SK-MEL-5 (cell line): Measurements from ENCODE around the gene CHGA. TPM values are rescaled to one million over a fixed set of nuclear protein-coding genes. Genes with fewer than 3 reads are reported as not detected.

Experiments
- DNase-seq: peaks from one replicate; pipeline ENCODE4 v3.0.0-alpha.2; 2016; ENCODE audit warnings: low read depth, low spot score
- in situ Hi-C: cut with HindIII; loops from 2 replicates; pipeline ENCODE4 v1.10.0; 2016; ENCODE audit warnings: low sequenced_read_pairs, high pct_unique_total_duplicates, low pct_unique_long_range_greater_than_20kb
- total RNA-seq: library from RNA; depleted of rRNA; stranded (reverse); fragments of >200 nt; shearing (Covaris generic); gene quantifications from 2 replicates; pipeline ENCODE4 v1.2.3, GENCODE V29; 2014

The CHGA gene
- total RNA-seq, 1 experiment from 2014 or later: 6.7 TPM

DNA sequence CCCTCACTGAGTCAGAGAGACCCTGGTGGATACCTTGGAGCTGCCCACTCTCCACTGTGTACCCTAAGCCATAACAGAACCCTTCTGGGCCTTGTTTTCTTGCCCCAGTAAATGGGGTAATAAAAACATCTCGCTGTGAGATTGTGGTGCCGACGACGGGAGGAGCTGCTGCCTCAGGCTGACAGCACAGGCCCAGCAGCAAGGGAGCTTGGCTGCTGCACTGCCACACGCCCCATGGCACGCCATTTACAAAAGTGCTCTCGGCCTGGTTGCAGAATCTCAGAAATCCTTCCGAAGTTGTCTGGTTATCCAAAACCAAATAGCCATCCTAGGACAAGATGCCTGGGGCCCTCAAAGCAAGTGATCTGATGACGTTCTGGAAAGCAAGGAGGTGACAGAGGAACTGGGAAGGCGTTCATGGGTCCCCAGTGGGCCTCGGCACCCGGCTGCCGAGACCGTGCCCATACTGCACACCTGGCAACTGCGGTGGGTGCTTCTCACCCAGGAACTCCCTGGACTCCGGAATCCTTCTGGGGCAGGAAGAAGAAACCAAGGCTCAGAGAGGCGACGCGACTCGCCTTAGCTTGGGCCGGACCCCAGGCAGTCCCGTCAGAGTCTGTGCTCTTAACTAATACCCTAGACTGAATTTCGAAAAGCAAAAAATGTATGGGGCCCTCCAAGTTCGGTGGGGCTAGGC is 26.7 kb downstream of the CHGA start:
- in situ Hi-C loops: loop anchor here (25.0 kb wide), 1 partner anchor 188 kb away; no protein-coding TSS in a partner anchor
- no peak for DNase-seq

DNA sequence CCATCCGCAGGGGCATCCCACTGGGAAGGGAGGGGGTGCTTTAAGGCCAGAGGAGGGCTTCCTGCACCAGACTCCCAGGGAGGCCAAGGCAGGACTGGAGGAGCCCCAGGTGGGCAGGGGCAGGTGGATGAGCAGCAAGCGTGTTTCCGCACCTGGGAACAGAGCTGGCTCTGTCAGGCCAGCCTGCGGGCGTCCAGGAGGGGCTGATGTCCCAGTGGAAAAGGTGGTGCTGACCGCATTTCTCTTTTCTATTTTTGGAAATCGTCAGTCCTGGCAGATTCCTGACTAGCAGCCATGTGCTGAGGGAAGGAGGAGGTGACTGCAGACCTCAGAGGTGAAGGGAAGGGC is 27.2 kb downstream of the CHGA start:
- in situ Hi-C loops: loop anchor here (25.0 kb wide), 1 partner anchor 187 kb away; no protein-coding TSS in a partner anchor
- DNase-seq: no peak

GRCh38 chr14:92950773-92951172 is 27.8 kb downstream of the CHGA start:
- DNase-seq: no peak
- in situ Hi-C loops: loop anchor here (25.0 kb wide), 1 partner anchor 187 kb away; no protein-coding TSS in a partner anchor

- DNase-seq: no peak
- in situ Hi-C loops: loop anchor here (25.0 kb wide), 1 partner anchor 186 kb away; no protein-coding TSS in a partner anchor
Measured at GRCh38 chr14:92951261-92951660, 28.3 kb downstream of the CHGA start.

- DNase-seq: peak; percentile 72
- in situ Hi-C loops: loop anchor here (25.0 kb wide), 1 partner anchor 185 kb away; no protein-coding TSS in a partner anchor
Measured at GRCh38 chr14:92951912-92952471, 29.0 kb downstream of the CHGA start.

GRCh38 chr14:92952481-92953298 is 29.7 kb downstream of the CHGA start:
- DNase-seq: no peak
- in situ Hi-C loops: loop anchor here (25.0 kb wide), 1 partner anchor 185 kb away; no protein-coding TSS in a partner anchor

DNA sequence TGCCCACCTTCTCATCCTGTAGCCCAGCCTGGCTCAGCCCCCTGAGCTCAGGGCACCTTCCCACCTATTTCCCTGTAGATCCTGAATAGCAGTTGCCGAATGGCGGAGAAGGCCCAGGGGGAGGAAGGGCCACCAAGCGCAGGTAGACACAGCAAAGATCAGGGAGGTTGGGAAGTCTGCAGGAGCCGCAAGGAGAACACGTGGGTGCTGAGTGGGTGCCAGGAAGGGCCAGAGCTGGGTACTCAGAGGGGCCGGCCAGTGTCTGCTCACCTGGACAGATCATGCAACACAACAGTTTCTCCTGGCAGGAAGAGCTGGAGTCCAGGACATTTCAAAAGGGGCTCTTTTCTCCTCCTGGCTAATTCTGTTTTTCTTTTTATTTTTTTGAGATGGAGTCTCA is 30.6 kb downstream of the CHGA start:
- in situ Hi-C loops: loop anchor here (25.0 kb wide), 1 partner anchor 184 kb away; no protein-coding TSS in a partner anchor
- no peak for DNase-seq

DNA sequence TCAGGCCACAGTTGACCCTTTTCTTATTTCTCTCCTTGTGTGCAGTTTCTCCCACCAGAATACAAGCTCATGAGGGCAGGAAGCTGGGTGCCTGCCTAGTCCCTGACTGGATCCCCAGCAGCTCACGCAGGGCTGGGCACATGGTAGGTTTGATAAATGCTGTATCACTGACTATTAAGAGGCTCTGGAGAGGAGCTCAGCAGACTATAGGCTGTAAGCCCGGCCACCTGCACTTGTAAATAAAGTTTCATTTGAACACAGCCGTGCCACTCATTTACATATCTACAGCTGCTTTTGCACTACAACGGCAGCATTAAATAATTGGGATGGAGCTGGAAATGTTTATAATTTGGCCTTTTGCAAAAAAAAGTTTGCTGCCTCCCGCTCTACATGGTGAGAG is 32.0 kb downstream of the CHGA start:
- DNase-seq: no peak
- in situ Hi-C loops: loop anchor here (25.0 kb wide), 1 partner anchor 182 kb away; no protein-coding TSS in a partner anchor

DNA sequence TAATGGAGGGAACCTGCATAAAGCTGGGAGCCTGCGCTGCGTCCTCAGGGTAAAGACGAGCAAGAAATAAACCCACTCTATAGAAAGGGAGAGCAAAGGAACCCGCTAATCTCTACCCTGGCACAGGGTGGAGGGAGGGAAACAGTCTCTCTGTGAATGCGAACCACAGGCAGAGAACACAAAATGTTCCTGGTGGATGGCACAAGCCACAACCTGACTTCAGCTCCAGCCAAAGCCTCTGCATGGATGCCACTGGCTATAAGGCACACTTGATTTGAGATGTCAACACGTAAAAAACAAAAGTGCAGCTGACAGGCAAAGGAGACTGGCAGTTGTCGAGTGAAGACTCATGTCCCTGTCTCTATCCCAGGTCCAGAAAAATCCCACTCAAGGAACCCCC is 32.4 kb downstream of the CHGA start:
- DNase-seq: no peak
- in situ Hi-C loops: loop anchor here (25.0 kb wide), 1 partner anchor 182 kb away; no protein-coding TSS in a partner anchor

DNA sequence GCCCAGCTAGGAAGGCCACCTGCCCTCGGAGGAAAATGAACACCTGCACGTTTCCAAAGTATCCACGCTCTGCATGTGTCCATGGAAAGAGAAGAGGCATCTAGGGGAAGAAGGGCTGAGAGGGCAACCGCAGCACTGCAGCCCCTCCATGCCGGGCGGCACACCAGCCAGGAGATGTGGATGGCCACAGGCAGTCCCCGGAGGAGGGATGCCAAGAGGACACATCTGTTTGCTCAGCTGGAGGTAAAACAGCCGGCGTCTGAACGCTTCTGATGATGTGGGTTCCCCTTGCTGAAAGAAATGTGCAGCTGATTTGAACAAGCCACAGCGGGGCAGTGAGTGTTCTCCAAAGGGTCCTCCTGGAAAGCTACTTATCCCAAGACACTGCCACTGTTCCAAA is 34.0 kb downstream of the CHGA start:
- in situ Hi-C loops: loop anchor here (25.0 kb wide), 1 partner anchor 180 kb away; no protein-coding TSS in a partner anchor

GRCh38 chr14:92958373-92959188 is 35.6 kb downstream of the CHGA start:
- in situ Hi-C loops: loop anchor here (25.0 kb wide), 1 partner anchor 179 kb away; no protein-coding TSS in a partner anchor
- no peak for DNase-seq

More for the DNA sequence above, 34.0 kb downstream of the CHGA start:
- no peak for DNase-seq

GRCh38 chr14:92959189-92959531 is 36.2 kb downstream of the CHGA start:
- in situ Hi-C loops: loop anchor here (25.0 kb wide), 1 partner anchor 178 kb away; no protein-coding TSS in a partner anchor
- no peak for DNase-seq

GRCh38 chr14:92959761-92960680 is 37.1 kb downstream of the CHGA start:
- no peak for DNase-seq
- in situ Hi-C loops: loop anchor here (25.0 kb wide), 1 partner anchor 177 kb away; no protein-coding TSS in a partner anchor

DNA sequence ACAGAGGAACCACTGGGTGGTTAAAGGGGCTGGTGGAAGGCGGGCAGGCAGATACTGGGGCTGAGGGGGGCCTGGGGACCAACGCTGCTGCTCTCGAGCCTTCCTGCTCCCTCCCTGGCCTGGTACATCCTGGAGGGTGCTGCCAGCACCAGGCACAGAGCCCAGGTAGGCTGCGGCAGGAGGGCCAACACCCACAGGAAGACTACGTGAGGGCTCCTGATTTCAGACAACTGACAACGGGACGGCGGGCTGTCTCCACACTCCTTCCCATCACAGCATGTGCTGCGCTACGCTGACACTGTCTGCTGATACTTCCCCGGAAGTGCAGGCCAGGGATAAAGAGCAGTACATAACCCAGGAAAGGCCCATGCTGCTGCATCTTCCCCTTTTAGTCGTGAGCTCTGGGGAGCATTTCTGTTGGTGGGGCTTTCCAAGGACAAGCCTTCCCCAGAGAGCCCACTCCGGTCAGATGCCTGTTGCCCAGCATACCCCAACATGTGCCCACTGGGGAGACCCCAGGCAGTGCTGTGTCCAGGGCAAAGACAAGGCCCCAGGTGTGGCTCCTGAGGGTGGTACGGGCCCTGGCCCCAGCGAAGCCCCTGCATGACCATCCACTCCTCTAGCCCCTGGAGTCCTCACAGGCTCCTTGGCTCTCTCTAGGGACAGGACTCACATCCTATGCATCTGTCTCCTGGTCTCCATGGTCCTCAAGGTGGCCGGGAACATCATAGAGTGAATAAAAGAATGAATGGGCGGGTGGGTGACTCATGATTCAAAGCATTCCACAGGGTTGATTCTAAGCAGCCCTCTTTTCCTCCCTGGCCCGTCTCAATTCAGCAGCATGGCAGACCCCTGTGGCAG is 38.0 kb downstream of the CHGA start:
- in situ Hi-C loops: loop anchor here (25.0 kb wide), 1 partner anchor 176 kb away; no protein-coding TSS in a partner anchor
- DNase-seq: no peak

DNA sequence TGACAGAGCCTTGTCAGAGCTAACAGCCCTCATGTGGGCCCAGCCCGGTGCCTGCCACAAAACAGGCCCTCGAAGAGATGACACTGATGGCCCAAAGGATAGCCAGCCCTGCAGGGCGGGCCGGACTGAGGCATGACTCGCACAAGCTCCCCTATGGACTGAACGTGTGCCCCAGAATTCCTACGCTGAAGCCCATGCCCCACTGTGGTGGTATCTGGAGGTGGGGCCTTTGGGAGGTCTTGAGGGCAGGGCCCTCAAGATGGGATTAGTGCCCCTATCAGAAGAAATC is 38.6 kb downstream of the CHGA start:
- in situ Hi-C loops: loop anchor here (25.0 kb wide), 1 partner anchor 176 kb away; no protein-coding TSS in a partner anchor
- DNase-seq: no peak
